Aorta (tissue), 5 donors: Measurements from ENCODE around the gene ETV5. TPM values are rescaled to one million over a fixed set of nuclear protein-coding genes. Genes with fewer than 3 reads are reported as not detected.

Experiments used
- ATAC-seq: fragments of 200-7000 bp; cut with Tn5 transposase; one replicate; pipeline ENCODE4 v1.9.1; 2022; ENCODE audit warnings: moderate library complexity; ENCODE audit not compliant: low FRiP score
- DNase-seq, 2 donors: peaks; one replicate each; pipeline ENCODE4 v3.0.0-alpha.2; 2020
- H3K27ac ChIP-seq, 2 donors: one replicate each; pipeline ENCODE4 v1.5.1; 2013; ENCODE audit warnings: low read length in 2 of 2, mild to moderate bottlenecking in 2 of 2, moderate library complexity in 2 of 2, control low read depth in 1 of 2, inconsistent platforms in 1 of 2, low read depth in 1 of 2
- H3K27me3 ChIP-seq, 2 donors: one replicate each; pipeline ENCODE4 v1.6.1; 2013; ENCODE audit warnings: control low read depth in 1 of 2, low read length in 1 of 2, mild to moderate bottlenecking in 1 of 2, moderate library complexity in 1 of 2; ENCODE audit not compliant: insufficient read depth in 2 of 2, control insufficient read depth in 1 of 2
- H3K36me3 ChIP-seq, 2 donors: one replicate each; pipeline ENCODE4 v1.6.1; 2013; ENCODE audit warnings: control low read depth in 1 of 2, low read length in 1 of 2, mild to moderate bottlenecking in 1 of 2; ENCODE audit not compliant: insufficient read depth in 2 of 2, control insufficient read depth in 1 of 2
- H3K4me1 ChIP-seq, 2 donors: one replicate each; pipeline ENCODE4 v1.6.1; 2013; ENCODE audit warnings: low read length in 2 of 2, control low read depth in 1 of 2, mild to moderate bottlenecking in 1 of 2, moderate library complexity in 1 of 2; ENCODE audit not compliant: insufficient read depth in 2 of 2, control insufficient read depth in 1 of 2
- H3K4me3 ChIP-seq, 2 donors: one replicate each; pipeline ENCODE4 v1.5.1; 2013; ENCODE audit warnings: low read length in 2 of 2, control low read depth in 1 of 2, mild to moderate bottlenecking in 1 of 2
- H3K9me3 ChIP-seq: one replicate; pipeline ENCODE4 v1.6.1; 2013; ENCODE audit warnings: mild to moderate bottlenecking, low read length; ENCODE audit not compliant: control insufficient read depth
- WGBS, 2 donors: extraction: QIAGEN DNeasy Blood & Tissue Kit; methylation state at CpG; one replicate each; pipeline ENCODE4 v1.1.7; 2013; 5-methylcytosine and 5-hydroxymethylcytosine counted together
- intact Hi-C, 2 donors: fragments of 100-400 bp; cut with DNase I; formaldehyde crosslinking; loops; one replicate each; pipeline versions ENCODE4 v1.14.2 to v1.15.0; 2022
- polyA plus RNA-seq, 2 donors: library from polyadenylated mRNA; stranded (reverse); fragments of 200-250 nt; gene quantifications; one replicate each; pipeline ENCODE4 v1.2.3, GENCODE V29; 2013
- total RNA-seq, 2 donors: library from RNA; stranded (reverse); fragmentation: NEBNext Ultra II Directional; extraction: Animal tissue kit (Norgen Biotek cat#: 25700); gene quantifications; one replicate each; pipeline ENCODE4 v1.2.1, GENCODE V29; 2021
- donor health status: healthy with polysubstance abuse.
- donor health status: Bipolar disorder and iron deficiency.
- donor health status: DM: no; HTN: no; CAD: no.
- donor health status: DM: no; HTN: no; CAD: no.
- donor health status: DM: yes; HTN: yes; CAD: no.

ETV5 gene
- total and polyA plus RNA-seq, 4 donors: 7.6 to 34.0 (median 17.1) TPM

GRCh38 chr3:186128158-186128557 is 19.3 kb upstream of the ETV5 start:
- WGBS, 2 donors: 86% methylated on average over 8 of the region's 8 CpGs
- DNase-seq (no peak), ATAC-seq (no peak)
- Histone ChIP-seq H3K27me3 (no peaks in the 10 kb centered on the region), H3K4me1 (no peaks in the 10 kb centered on the region), H3K4me3 (no peak overlapping the region), H3K27ac (no peak overlapping the region), H3K36me3 (no peaks in the 10 kb centered on the region), H3K9me3 (no peaks in the 10 kb centered on the region)
- intact Hi-C loops: no loop called here

- Histone ChIP-seq H3K4me1 (no peaks in the 10 kb centered on the region), H3K9me3 (no peaks in the 10 kb centered on the region), H3K4me3 (no peak overlapping the region), H3K27ac (no peak overlapping the region), H3K36me3 (no peaks in the 10 kb centered on the region), H3K27me3 (no peaks in the 10 kb centered on the region)
- DNase-seq (no peak), ATAC-seq (no peak)
- intact Hi-C loops: no loop called here
- WGBS, 2 donors: 92 to 93% methylated on average over 7 of the region's 7 CpGs
Measured at GRCh38 chr3:186127463-186127862, 18.6 kb upstream of the ETV5 start.

GRCh38 chr3:186125118-186125517 is 16.2 kb upstream of the ETV5 start:
- intact Hi-C loops: no loop called here
- H3K27me3 ChIP-seq: no peaks in the 10 kb centered on the region
- H3K9me3 ChIP-seq: no peaks in the 10 kb centered on the region
- H3K27ac ChIP-seq: no peak overlapping the region
- 96% methylated on average over 2 of the region's 2 CpGs for WGBS, 2 donors
- H3K4me1 ChIP-seq: no peaks in the 10 kb centered on the region
- DNase-seq (no peak), ATAC-seq (no peak)
- no peaks in the 10 kb centered on the region for H3K36me3 ChIP-seq
- H3K4me3 ChIP-seq: no peak overlapping the region

- Histone ChIP-seq H3K9me3 (no peaks in the 10 kb centered on the region), H3K27me3 (no peaks in the 10 kb centered on the region), H3K4me3 (no peak overlapping the region), H3K36me3 (no peaks in the 10 kb centered on the region), H3K4me1 (no peaks in the 10 kb centered on the region), H3K27ac (no peak overlapping the region)
- intact Hi-C loops: no loop called here
- ATAC-seq (no peak), DNase-seq (no peak)
- 40 to 42% methylated on average over 5 of the region's 5 CpGs for WGBS, 2 donors
Measured at GRCh38 chr3:186124592-186124991, 15.7 kb upstream of the ETV5 start.

- no peak for ATAC-seq
- intact Hi-C loops: no loop called here
Measured at GRCh38 chr3:186123012-186123411, 14.1 kb upstream of the ETV5 start.

GRCh38 chr3:186121968-186122367 is 13.1 kb upstream of the ETV5 start:
- Histone ChIP-seq H3K4me1 (no peaks in the 10 kb centered on the region), H3K36me3 (no peaks in the 10 kb centered on the region), H3K9me3 (no peaks in the 10 kb centered on the region), H3K27ac (no peak overlapping the region), H3K4me3 (no peak overlapping the region), H3K27me3 (no peaks in the 10 kb centered on the region)
- intact Hi-C loops: no loop called here
- 9 to 26% methylated on average over 2 of the region's 2 CpGs for WGBS, 2 donors
- ATAC-seq (no peak), DNase-seq (no peak)

More at GRCh38 chr3:186123012-186123411, 14.1 kb upstream of the ETV5 start:
- no peaks in the 10 kb centered on the region for H3K9me3 ChIP-seq
- H3K27me3 ChIP-seq: no peaks in the 10 kb centered on the region
- H3K4me1 ChIP-seq: no peaks in the 10 kb centered on the region
- no peaks in the 10 kb centered on the region for H3K36me3 ChIP-seq
- 79 to 84% methylated on average over 5 of the region's 5 CpGs for WGBS, 2 donors
- no peak overlapping the region for H3K4me3 ChIP-seq
- H3K27ac ChIP-seq: no peak overlapping the region
- DNase-seq: no peak

- 49 to 57% methylated on average over 6 of the region's 6 CpGs for WGBS, 2 donors
- intact Hi-C loops: no loop called here
- Histone ChIP-seq H3K36me3 (no peaks in the 10 kb centered on the region), H3K4me3 (no peak overlapping the region), H3K9me3 (no peaks in the 10 kb centered on the region), H3K4me1 (no peaks in the 10 kb centered on the region), H3K27me3 (no peaks in the 10 kb centered on the region), H3K27ac (no peak overlapping the region)
- DNase-seq (no peak), ATAC-seq (no peak)
Measured at GRCh38 chr3:186121278-186121677, 12.4 kb upstream of the ETV5 start.

- H3K27ac ChIP-seq: no peak overlapping the region
- no peaks in the 10 kb centered on the region for H3K4me1 ChIP-seq
- DNase-seq (no peak), ATAC-seq (no peak)
- intact Hi-C loops: no loop called here
- 73 to 78% methylated on average over 4 of the region's 4 CpGs for WGBS, 2 donors
- no peaks in the 10 kb centered on the region for H3K27me3 ChIP-seq
- no peaks in the 10 kb centered on the region for H3K36me3 ChIP-seq
- no peaks in the 10 kb centered on the region for H3K9me3 ChIP-seq
- H3K4me3 ChIP-seq: no peak overlapping the region
Measured at GRCh38 chr3:186119499-186119898, 10.6 kb upstream of the ETV5 start.

- ATAC-seq: no peak
Measured at GRCh38 chr3:186118692-186119091, 9.8 kb upstream of the ETV5 start.

More at GRCh38 chr3:186118692-186119091, 9.8 kb upstream of the ETV5 start:
- Histone ChIP-seq H3K9me3 (no peaks in the 10 kb centered on the region), H3K4me3 (no peak overlapping the region), H3K4me1 (no peaks in the 10 kb centered on the region), H3K36me3 (no peaks in the 10 kb centered on the region), H3K27ac (no peak overlapping the region), H3K27me3 (no peaks in the 10 kb centered on the region)
- WGBS, 2 donors: 91 to 94% methylated on average over 5 of the region's 5 CpGs
- no peak for DNase-seq
- intact Hi-C loops: no loop called here
